Measurements from ENCODE around the gene PTPN3.

PTPN3 gene

GRCh38 chr9:109427886-109428285 lies 70.2 kb downstream of the PTPN3 start:
- TF ChIP-seq CTCF (IDR thresholded peaks at IDR 0.05; ENCODE audit: insufficient read depth, low read depth, low read length, missing control alignments): no peak
- no peak for DNase-seq (ENCODE audit: low read depth)

DNA sequence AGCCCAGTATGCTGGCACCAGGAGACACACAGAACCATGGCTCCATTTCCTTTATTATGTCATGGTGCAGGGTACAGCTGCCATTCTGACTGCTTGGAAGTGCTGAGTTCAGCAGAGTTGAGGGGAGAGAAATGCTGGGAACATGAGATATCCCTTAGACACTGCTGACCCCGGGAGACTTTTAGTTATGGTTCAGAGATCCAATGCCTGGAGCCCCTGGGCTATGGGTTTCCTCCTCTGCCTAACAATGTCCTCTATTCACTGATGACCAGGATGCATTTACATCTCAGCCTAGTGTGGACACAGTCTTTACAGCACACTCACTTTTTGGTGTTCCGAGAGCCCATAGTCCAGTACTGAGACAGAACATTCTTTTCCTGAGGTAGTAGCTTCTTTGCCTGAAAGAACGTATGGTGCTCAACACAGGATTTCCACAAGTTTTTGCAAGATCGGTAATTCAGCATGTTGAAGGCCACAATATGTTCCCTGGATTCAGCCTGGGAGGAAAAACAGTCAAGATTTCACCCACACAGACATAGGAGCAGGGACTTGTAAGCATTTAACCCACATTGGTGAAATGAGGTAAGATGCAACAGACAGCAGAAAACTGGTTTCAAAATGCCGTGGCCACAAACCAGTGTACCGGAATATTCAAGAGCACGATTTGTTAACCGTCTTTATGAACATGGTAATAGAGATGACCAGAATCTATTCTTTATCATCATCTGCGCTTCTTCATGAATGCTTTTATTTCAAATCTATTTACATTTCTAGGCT lies 71.3 kb downstream of the PTPN3 start:
- no peak for DNase-seq (ENCODE audit: low read depth)

More at GRCh38 chr9:109427886-109428285, 70.2 kb downstream of the PTPN3 start:
- no peak overlapping the region for H3K4me3 ChIP-seq (ENCODE audit: low read depth, low read length)

DNA sequence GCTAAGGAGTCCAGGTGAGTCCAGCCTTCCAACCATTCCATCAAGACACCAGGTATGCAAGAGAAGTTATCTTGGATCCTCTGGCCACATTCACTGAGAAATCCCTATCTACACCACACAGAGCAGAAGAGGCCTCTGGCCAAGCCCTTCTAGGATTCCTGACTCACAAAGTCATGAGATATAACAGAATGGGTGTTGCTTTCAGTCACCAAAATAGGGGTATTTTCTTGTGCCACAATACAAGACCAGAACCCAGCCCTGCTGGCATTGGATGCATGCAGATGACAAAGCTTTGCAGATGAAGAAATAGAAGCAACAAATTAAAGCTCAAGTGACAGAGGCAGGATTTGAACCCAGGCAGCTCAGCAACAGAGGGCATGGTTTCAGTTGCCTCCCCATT lies 73.5 kb downstream of the PTPN3 start:
- no peak overlapping the region for H3K4me3 ChIP-seq (ENCODE audit: low read depth, low read length)
- DNase-seq (ENCODE audit: low read depth): no peak
- TF ChIP-seq CTCF (IDR thresholded peaks at IDR 0.05; ENCODE audit: insufficient read depth, low read depth, low read length, missing control alignments): no peak

More for the DNA sequence above, 71.3 kb downstream of the PTPN3 start:
- H3K4me3 ChIP-seq (ENCODE audit: low read depth, low read length): no peak overlapping the region
- TF ChIP-seq CTCF (IDR thresholded peaks at IDR 0.05; ENCODE audit: insufficient read depth, low read depth, low read length, missing control alignments): no peak

- TF ChIP-seq CTCF (IDR thresholded peaks at IDR 0.05; ENCODE audit: insufficient read depth, low read depth, low read length, missing control alignments): no peak
- DNase-seq (ENCODE audit: low read depth): no peak
- no peak overlapping the region for H3K4me3 ChIP-seq (ENCODE audit: low read depth, low read length)
Observed at GRCh38 chr9:109423877-109424276, 74.2 kb downstream of the PTPN3 start.

GRCh38 chr9:109422641-109423040 lies 75.5 kb downstream of the PTPN3 start:
- H3K4me3 ChIP-seq (ENCODE audit: low read depth, low read length): no peak overlapping the region
- peak; percentile 93 for DNase-seq (ENCODE audit: low read depth)
- TF ChIP-seq CTCF (IDR thresholded peaks at IDR 0.05; ENCODE audit: insufficient read depth, low read depth, low read length, missing control alignments): no peak

DNA sequence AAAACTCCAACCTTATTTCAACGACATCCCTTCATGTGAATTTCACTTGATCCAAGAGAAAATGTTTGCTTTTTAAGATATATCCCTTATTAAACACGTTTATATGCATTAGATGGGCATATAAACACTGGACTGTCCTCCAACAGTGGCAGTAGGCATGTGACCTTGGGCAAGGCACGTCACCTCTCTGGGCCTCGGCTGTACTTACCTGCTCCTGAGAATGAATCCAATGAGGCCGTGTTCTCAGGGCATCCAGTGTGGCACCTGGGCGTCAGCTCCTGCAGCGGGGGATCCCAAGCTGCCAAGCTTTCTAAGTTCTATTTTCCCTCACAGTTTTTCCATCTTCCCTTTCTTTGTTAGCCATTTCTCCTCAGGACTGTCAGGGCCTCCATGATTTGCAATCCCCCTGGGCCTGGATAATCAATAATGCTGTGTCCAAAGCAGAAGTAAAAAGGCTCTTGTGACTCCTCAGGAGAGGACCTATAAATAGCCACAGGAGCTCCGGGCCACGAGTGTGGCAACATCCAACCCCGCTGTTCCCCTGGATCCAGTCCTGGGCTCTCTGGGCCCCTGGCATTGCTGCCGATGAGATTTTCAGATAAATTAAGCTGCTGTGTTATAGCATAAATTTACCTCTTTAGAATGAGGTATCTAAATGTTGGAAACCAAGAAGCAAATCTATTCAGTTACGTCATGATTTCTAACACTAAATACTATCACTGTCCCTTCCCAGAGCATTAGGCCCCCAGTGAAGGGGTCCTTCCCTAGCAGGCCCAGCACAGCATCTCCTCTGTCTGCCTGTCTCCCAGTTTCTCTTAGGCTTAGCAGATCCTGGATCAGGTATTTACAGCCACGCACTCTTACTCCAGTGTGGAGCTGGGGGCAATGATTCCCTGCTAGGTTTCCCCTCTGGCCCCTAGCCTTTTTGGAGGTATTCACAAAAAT lies 76.8 kb downstream of the PTPN3 start:
- TF ChIP-seq CTCF (IDR thresholded peaks at IDR 0.05; ENCODE audit: insufficient read depth, low read depth, low read length, missing control alignments): no peak
- no peak for DNase-seq (ENCODE audit: low read depth)
- no peak overlapping the region for H3K4me3 ChIP-seq (ENCODE audit: low read depth, low read length)
